Central memory CD8-positive, alpha-beta T cell (primary cell): ENCODE measurements around the gene ZNF292.
"Not testable (repeated sequence)": the region's sequence is repeated elsewhere in the genome, so short reads cannot be mapped to it uniquely, and the experiment has no call there.

Experiments used
- ATAC-seq: fragments of 150-1000 bp; cut with Tn5 transposase; replicated peaks from 2 replicates; pipeline ENCODE4 v1.10.0; 2022; ENCODE audit warnings: mild to moderate bottlenecking, moderate FRiP score, moderate number of reproducible peaks; ENCODE audit not compliant: poor library complexity, severe bottlenecking; ENCODE audit errors: extremely low read depth
- DNase-seq, 2 donors: peaks; one replicate each; pipeline ENCODE4 v3.0.0; 2021; ENCODE audit warnings: low spot score in 2 of 2
- H3K27ac Mint-ChIP-seq: one replicate; pipeline ENCODE4 v1.8.0; 2022; ENCODE audit warnings: low read depth, mild to moderate bottlenecking, moderate library complexity, mixed read lengths
- H3K27me3 Mint-ChIP-seq: one replicate; pipeline ENCODE4 v1.8.0; 2022; ENCODE audit warnings: mixed read lengths
- H3K36me3 Mint-ChIP-seq: one replicate; pipeline ENCODE4 v1.8.0; 2022; ENCODE audit warnings: mild to moderate bottlenecking, moderate library complexity, mixed read lengths; ENCODE audit not compliant: insufficient read depth
- H3K4me1 Mint-ChIP-seq: one replicate; pipeline ENCODE4 v1.8.0; 2022; ENCODE audit warnings: mixed read lengths
- H3K4me3 Mint-ChIP-seq: one replicate; pipeline ENCODE4 v1.8.0; 2022; ENCODE audit warnings: mild to moderate bottlenecking, moderate library complexity, mixed read lengths
- H3K9me3 Mint-ChIP-seq: one replicate; pipeline ENCODE4 v1.8.0; 2022; ENCODE audit warnings: mixed read lengths

The ZNF292 gene

DNA sequence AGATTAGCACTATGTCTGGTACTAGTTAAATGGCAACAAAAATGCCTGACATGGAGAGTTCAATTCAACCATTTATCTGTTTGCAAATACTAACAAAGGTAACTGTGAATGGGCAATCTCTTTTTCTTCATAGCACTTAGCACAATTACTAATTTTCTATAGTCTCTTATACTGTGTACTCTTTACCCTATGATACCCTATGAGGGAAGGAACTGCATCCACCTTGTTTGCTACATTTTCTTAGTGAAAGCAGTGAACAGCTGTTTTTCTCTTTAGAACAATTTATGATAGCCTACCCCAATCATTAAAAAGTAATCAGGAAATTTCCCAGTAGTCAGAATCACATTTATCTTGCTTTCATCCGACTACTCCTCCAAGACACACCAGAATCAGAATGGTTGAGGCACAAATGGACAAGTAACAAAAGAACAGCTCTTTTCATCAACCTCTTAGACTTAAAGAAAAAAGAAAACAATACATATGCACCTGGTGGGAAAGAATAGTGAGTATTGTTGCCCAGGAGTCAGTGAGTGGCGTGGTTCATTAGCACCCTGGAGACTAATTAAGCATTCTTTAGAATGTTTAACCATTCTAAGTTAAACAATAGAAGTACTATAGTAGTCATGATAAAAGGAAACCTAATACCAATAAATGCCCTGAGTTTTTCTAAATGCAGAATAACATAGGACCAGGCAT lies 16.7 kb downstream of the ZNF292 start:
- peaks cover 81% of the 10 kb centered on the region for H3K4me1 Mint-ChIP-seq
- H3K36me3 Mint-ChIP-seq: peaks cover 3% of the 10 kb centered on the region
- DNase-seq (no peak), ATAC-seq (no peak)
- no peaks in the 10 kb centered on the region for H3K9me3 Mint-ChIP-seq
- H3K27me3 Mint-ChIP-seq: no peaks in the 10 kb centered on the region
- no peak overlapping the region for H3K27ac Mint-ChIP-seq
- H3K4me3 Mint-ChIP-seq: no peak overlapping the region

DNA sequence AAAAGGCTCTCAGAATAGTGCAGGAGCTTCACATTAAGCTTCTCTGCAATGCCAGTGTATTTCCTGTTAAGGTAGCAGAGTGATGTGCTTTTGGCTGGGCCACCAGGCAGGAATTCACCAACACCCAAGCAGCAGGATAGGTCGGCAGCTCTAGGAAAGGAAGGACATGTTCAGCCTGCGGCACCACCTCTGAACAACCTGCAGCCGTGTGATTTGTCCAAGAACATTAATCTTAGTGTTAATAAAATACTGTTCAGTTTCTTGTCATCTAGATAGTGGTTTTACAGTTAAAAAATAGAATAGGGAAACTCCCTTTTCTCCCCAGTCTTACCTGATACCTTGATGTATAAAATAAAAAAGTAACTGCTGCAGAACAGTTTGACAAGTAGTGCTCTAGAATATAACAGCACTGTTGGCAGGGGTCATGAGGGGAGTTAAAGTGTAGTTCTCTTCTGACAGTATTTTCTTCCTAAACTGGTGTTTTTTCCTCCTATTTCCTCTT lies 18.8 kb downstream of the ZNF292 start:
- Mint-ChIP-seq H3K27me3 (no peaks in the 10 kb centered on the region), H3K4me3 (no peak overlapping the region), H3K9me3 (no peaks in the 10 kb centered on the region), H3K36me3 (peaks cover 8% of the 10 kb centered on the region), H3K4me1 (peaks cover 80% of the 10 kb centered on the region), H3K27ac (no peak overlapping the region)
- no peak for DNase-seq
- no peak for ATAC-seq

DNA sequence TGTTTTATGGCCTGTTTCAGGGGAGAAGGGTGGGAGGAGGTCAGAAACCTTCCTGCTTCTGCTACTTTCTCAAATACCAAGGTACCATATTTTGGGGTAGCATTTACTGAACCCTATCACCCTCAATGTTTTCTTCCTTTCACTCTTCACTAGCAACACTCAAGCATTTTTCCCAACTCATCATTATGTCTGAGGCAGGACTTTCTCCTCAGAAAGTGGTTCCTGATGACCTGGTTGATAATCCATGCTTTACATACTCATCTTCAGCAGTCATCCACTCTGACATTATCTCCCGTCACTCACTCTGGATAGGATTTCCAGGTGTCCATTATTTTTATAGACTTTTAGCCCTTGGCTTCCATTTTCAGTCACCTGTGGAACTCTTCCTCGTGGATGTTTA lies 21.1 kb downstream of the ZNF292 start:
- Mint-ChIP-seq H3K36me3 (peaks cover 8% of the 10 kb centered on the region), H3K9me3 (no peaks in the 10 kb centered on the region), H3K4me1 (peaks cover 82% of the 10 kb centered on the region), H3K27ac (no peak overlapping the region), H3K4me3 (no peak overlapping the region), H3K27me3 (no peaks in the 10 kb centered on the region)
- ATAC-seq (no peak), DNase-seq (no peak)

DNA sequence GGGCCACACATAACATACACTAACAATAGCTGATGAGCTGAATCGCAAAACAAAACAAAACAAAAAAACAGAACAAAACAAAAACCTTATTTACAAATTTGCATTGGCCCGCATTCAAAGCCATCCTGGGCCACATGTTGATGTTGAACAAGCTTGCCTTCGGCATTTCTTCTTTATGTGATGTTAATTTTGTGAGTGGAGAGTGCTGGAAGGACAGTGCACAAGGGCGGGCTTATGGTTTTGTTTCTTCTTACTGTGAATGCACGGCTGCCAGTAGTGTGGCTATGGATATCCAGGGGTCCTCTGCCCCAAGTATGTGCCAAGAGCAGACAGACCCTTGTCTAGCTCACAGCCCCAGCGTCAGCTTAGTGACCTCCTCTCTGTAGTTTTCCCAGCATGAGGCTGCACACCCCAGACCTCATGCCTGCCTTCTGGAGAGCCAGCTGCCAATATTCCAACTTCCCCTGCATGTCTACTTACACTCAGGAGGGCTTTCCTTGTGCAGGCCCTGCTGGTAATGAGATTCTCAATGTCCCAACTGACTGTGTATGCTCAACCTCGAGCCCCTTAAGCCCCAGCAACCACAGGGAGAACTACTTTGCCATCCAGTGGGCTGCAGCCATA lies 24.9 kb downstream of the ZNF292 start:
- peaks cover 77% of the 10 kb centered on the region for H3K4me1 Mint-ChIP-seq
- ATAC-seq: no peak
- H3K9me3 Mint-ChIP-seq: no peaks in the 10 kb centered on the region
- H3K36me3 Mint-ChIP-seq: peaks cover 13% of the 10 kb centered on the region
- no peak overlapping the region for H3K27ac Mint-ChIP-seq
- no peaks in the 10 kb centered on the region for H3K27me3 Mint-ChIP-seq
- no peak for DNase-seq
- no peak overlapping the region for H3K4me3 Mint-ChIP-seq

DNA sequence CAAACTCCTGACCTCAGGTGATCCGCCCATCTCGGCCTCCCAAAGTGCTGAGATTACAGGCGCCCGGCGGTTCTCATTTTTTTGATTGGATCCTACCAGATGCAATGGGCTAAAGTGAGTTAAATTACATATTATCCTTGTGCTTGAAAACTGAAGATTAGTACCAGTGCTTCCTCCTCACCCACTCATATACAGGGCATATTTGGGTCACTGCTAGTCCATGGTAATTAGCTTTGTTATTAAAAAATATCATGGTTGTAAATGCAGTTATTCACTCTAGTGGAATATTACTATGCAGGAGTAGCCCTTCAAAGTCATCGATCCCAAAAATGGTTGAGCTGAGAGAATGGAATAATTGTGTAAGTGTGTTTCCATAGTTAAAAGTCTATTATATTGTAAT lies 26.5 kb downstream of the ZNF292 start:
- Mint-ChIP-seq H3K4me3 (no peak overlapping the region), H3K9me3 (no peaks in the 10 kb centered on the region), H3K27ac (peak overlapping the region; percentile 41), H3K27me3 (no peaks in the 10 kb centered on the region), H3K36me3 (peaks cover 16% of the 10 kb centered on the region), H3K4me1 (peaks cover 71% of the 10 kb centered on the region)
- no peak for DNase-seq
- no peak for ATAC-seq

DNA sequence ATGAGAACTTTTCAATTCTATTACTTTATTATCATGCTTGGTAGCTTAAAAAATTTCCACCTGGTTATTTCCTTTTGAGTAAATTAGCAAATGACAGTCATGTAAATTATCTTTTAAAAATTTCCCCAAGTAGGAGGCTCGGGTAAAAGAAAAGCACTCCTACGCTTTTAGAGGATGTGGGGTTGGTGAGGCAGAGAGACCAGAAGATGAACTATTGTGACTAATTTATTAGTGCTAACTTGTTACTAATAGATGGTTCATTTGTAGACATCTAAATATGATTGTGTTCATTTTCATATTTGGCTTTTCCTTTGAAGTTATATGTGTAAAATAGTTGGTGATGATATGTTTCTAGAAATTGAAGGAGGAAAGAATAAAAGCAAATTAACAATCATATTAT lies 27.0 kb downstream of the ZNF292 start:
- no peaks in the 10 kb centered on the region for H3K27me3 Mint-ChIP-seq
- peaks cover 12% of the 10 kb centered on the region for H3K36me3 Mint-ChIP-seq
- H3K27ac Mint-ChIP-seq: peak overlapping the region; percentile 41
- DNase-seq (no peak), ATAC-seq (no peak)
- no peaks in the 10 kb centered on the region for H3K9me3 Mint-ChIP-seq
- H3K4me3 Mint-ChIP-seq: no peak overlapping the region
- H3K4me1 Mint-ChIP-seq: peaks cover 66% of the 10 kb centered on the region

DNA sequence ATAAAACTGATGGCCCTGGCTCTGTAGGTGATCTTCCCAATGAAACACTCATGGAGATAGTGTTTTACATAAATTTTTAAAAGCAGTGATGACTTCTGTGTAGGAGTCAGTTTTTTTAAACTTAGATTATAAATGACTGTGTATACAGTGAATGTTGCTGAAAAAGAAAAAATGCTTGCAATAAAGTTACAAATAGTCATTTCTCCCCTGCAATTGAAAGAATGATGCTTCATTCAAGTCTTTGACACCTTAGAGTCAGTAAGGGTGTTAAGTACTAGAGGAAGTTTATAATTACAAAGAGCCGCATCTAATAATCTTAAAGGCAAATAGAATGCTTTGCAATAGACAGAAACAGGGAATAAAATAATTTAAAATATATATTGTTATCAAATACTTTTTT lies 27.6 kb downstream of the ZNF292 start:
- DNase-seq: no peak
- Mint-ChIP-seq H3K9me3 (no peaks in the 10 kb centered on the region), H3K27me3 (no peaks in the 10 kb centered on the region), H3K4me1 (peaks cover 60% of the 10 kb centered on the region), H3K27ac (no peak overlapping the region), H3K4me3 (no peak overlapping the region), H3K36me3 (peaks cover 10% of the 10 kb centered on the region)
- ATAC-seq: peak; percentile 28

DNA sequence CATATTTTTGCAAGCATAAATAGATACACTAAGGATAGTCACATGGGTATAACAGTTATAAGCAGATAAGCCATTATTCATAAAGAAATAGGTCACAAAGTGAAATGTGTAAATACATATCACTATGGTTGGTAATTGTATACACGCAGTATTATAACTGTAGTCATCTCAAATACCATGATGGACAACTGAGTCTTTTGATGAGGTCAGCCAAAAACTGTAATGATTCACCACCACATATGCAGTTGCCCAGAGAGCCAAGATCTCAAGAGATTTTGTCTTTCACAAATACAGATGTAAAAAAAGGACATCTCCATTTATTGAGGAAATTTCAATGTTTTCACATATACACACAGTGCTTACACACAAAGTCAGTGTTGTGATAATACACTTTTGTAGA lies 28.3 kb downstream of the ZNF292 start:
- Mint-ChIP-seq H3K9me3 (no peaks in the 10 kb centered on the region), H3K4me3 (no peak overlapping the region), H3K4me1 (peaks cover 53% of the 10 kb centered on the region), H3K36me3 (peaks cover 10% of the 10 kb centered on the region), H3K27ac (no peak overlapping the region), H3K27me3 (no peaks in the 10 kb centered on the region)
- DNase-seq: no peak
- no peak for ATAC-seq

DNA sequence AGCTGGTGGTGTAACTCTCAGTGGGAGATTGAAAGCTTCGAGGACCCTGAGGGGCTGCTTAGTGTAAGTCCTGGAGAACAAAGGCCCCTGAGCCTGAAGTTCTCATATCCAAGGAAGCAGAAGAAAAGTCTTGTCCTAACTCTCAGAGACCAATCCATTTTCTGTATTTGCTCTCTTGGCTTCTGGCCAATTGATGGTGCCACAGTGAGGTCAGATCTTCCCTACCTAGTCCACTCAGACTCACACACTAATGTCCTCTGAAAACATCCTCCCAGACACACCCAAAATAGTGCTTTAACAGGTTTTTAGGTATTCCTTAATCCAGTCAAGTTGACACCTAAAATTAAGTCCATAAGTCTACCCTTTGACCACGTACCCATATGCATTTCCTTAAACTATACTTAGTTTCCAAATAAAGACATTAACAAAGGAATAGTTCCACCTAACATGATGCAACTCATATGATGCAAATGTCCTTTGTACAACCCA lies 29.4 kb downstream of the ZNF292 start:
- H3K4me1 Mint-ChIP-seq: peaks cover 52% of the 10 kb centered on the region
- DNase-seq (no peak), ATAC-seq (no peak)
- peak overlapping the region; percentile 44 for H3K27ac Mint-ChIP-seq
- H3K36me3 Mint-ChIP-seq: peaks cover 10% of the 10 kb centered on the region
- no peaks in the 10 kb centered on the region for H3K9me3 Mint-ChIP-seq
- H3K27me3 Mint-ChIP-seq: no peaks in the 10 kb centered on the region
- no peak overlapping the region for H3K4me3 Mint-ChIP-seq

DNA sequence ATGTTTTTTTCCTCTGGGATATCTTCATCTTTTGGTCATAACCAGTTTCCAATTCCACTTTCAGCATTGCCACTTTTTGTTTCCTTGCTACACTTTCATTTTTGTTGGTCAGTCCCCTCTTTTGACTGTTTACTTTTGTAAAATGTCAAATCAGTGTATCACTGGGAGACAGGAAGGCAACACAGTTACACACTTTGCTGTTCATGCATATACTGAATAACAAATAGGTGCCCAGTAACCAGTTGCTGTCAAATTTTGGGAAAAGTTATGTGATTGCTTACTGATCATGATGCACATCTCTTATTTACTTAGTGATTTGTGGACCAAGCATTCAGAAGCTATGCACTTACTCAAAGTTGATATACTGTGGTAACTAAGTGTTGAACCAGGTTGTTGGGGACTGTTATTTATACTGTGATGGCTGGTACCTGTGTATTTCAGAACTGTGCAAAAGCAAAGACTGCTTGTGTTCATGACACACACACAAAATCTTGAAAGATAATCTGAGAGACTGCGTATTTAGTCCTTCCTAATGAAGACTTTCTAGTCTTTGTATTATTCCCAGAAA lies 41.0 kb downstream of the ZNF292 start:
- no peaks in the 10 kb centered on the region for H3K27me3 Mint-ChIP-seq
- no peaks in the 10 kb centered on the region for H3K36me3 Mint-ChIP-seq
- ATAC-seq (no peak), DNase-seq (no peak)
- H3K4me1 Mint-ChIP-seq: peaks cover 53% of the 10 kb centered on the region
- H3K9me3 Mint-ChIP-seq: no peaks in the 10 kb centered on the region
- no peak overlapping the region for H3K4me3 Mint-ChIP-seq
- H3K27ac Mint-ChIP-seq: no peak overlapping the region

DNA sequence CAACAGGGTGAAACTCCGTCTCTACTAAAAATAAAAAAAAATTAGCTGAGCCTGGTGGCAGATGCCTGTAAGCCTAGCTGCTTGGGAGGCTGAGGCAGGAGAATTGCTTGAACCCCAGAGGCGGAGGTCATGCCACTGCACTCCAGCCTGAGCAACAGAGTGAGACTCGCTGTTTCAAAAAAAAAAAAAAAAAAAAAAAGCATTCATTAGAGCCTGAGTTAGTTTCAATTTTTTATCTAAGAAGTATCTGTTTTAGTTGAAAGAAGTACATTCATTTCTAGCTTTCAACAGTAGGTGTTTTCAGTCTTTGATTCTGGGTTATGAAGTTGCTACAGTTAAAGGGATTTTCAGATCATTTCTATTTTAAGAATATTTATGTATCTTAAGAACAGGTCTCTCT lies 42.2 kb downstream of the ZNF292 start:
- no peak overlapping the region for H3K4me3 Mint-ChIP-seq
- H3K27me3 Mint-ChIP-seq: no peaks in the 10 kb centered on the region
- peaks cover 63% of the 10 kb centered on the region for H3K4me1 Mint-ChIP-seq
- DNase-seq (no peak), ATAC-seq (no peak)
- no peaks in the 10 kb centered on the region for H3K9me3 Mint-ChIP-seq
- peaks cover 2% of the 10 kb centered on the region for H3K36me3 Mint-ChIP-seq
- no peak overlapping the region for H3K27ac Mint-ChIP-seq

DNA sequence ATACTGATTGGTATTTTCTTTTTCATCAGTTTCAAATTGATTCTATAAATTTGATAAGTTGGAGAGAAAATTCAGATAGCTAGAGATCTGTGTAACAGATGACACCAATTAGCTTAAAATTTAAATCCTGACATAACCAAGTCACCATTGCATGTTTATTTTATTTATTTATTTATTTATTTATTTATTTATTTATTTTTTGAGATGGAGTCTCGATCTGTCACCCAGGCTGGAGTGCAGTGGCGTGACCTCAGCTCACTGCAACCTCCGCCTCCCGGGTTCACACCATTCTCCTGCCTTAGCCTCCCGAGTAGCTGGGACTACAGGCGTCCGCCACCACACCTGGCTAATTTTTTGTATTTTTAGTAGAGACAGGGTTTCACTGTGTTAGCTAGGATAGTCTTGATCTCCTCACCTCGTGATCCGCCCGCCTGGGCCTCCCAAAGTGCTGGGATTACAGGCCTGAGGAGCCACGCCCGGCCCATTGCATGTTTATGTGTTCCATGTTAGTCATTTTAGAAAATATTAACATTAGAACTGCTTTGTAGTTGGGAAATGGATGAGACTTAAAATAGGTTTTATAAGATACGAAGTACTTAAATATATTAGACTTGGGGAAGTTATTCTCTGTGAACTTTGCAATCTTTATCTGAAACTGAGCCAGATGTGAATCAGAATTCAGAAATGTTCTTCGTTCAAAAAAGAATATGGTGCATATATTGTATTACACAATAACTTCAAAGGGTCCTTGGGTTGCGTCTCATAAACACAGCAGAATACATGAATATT lies 42.9 kb downstream of the ZNF292 start:
- not testable (repeated sequence) for H3K27ac Mint-ChIP-seq, DNase-seq, H3K9me3 Mint-ChIP-seq, ATAC-seq, H3K4me3 Mint-ChIP-seq, H3K36me3 Mint-ChIP-seq, H3K27me3 Mint-ChIP-seq
- peaks cover 57% of the 10 kb centered on the region for H3K4me1 Mint-ChIP-seq
